K562 (cell line): ENCODE measurements around the gene EFEMP2. TPM values are rescaled to one million over a fixed set of nuclear protein-coding genes. Genes with fewer than 3 reads are reported as not detected.

Experiments
- ASH1L ChIP-seq: fragments of 450-650 bp; IDR thresholded peaks from 2 replicates; pipeline ENCODE4 v1.6.1; 2018; ENCODE audit warnings: borderline replicate concordance, mild to moderate bottlenecking, low read depth; ENCODE audit not compliant: partially characterized antibody
- ERF ChIP-seq: fragments of 450-650 bp; formaldehyde crosslinking; IDR thresholded peaks from 2 replicates; pipeline ENCODE4 v1.4.0; 2020; ENCODE audit warnings: mild to moderate bottlenecking, mixed read lengths
- GATAD2A ChIP-seq: fragments of 450-650 bp; IDR thresholded peaks from 2 replicates; pipeline ENCODE4 v1.6.1; 2017
- IRF2 ChIP-seq: sonication (generic); formaldehyde crosslinking; IDR thresholded peaks from 2 replicates; pipeline ENCODE4 v1.8.1; 2022; ENCODE audit warnings: mild to moderate bottlenecking, missing genetic modification reagents
- KLF6 ChIP-seq: fragments of 250-450 bp; sonication (Bioruptor Pico); IDR thresholded peaks from 2 replicates; pipeline ENCODE4 v1.4.0; 2020; ENCODE audit warnings: mild to moderate bottlenecking, moderate library complexity, borderline replicate concordance
- MTA3 ChIP-seq: fragments of 450-650 bp; formaldehyde crosslinking; IDR thresholded peaks from 2 replicates; pipeline ENCODE4 v1.6.1; 2017; ENCODE audit warnings: mild to moderate bottlenecking, borderline replicate concordance
- NCOA4 ChIP-seq: fragments of 450-650 bp; IDR thresholded peaks from 2 replicates; pipeline ENCODE4 v1.6.1; 2018; ENCODE audit warnings: mild to moderate bottlenecking; ENCODE audit not compliant: partially characterized antibody
- RB1 ChIP-seq: fragments of 450-650 bp; IDR thresholded peaks from 2 replicates; pipeline ENCODE4 v1.6.1; 2017; ENCODE audit warnings: low read depth, mild to moderate bottlenecking
- SMAD3 ChIP-seq: fragments of 450-650 bp; formaldehyde crosslinking; conservative IDR thresholded peaks from 2 replicates; pipeline ENCODE4 v1.4.0; 2020; ENCODE audit warnings: mild to moderate bottlenecking
- SMARCC2 ChIP-seq: fragments of 450-650 bp; IDR thresholded peaks from 2 replicates; pipeline ENCODE4 v1.6.1; 2017; ENCODE audit warnings: antibody characterized with exemption, moderate library complexity, mild to moderate bottlenecking, low read depth
- TAF15 ChIP-seq: fragments of 200-400 bp; formaldehyde crosslinking; IDR thresholded peaks from 2 replicates; pipeline ENCODE4 v1.6.1; 2017; ENCODE audit warnings: mild to moderate bottlenecking, low read depth, low read length, moderate library complexity
- ZFX ChIP-seq: sonication (generic); formaldehyde crosslinking; IDR thresholded peaks from 2 replicates; pipeline ENCODE4 v1.8.0; 2022; ENCODE audit warnings: mild to moderate bottlenecking, missing genetic modification reagents, moderate library complexity
- ZNF3 ChIP-seq: fragments of 250-450 bp; sonication (Bioruptor Pico); IDR thresholded peaks from 2 replicates; pipeline ENCODE4 v1.5.0; 2021; ENCODE audit warnings: mild to moderate bottlenecking, moderate library complexity
- ZNF75A ChIP-seq: fragments of 450-650 bp; formaldehyde crosslinking; IDR thresholded peaks from 2 replicates; pipeline ENCODE4 v1.4.0; 2020; ENCODE audit warnings: mild to moderate bottlenecking
- polyA plus RNA-seq, 8 experiments: library from polyadenylated mRNA; depleted of rRNA in 4 of 8; stranded (reverse) in 5 of 8; unstranded in 3 of 8; fragments of >200 nt; fragmentation: Nextera tagmentation in 2 of 8; fragmentation: Illumina TruSeq in 1 of 8; extraction: Ambion mirVana in 2 of 8; extraction: Trizol in 1 of 8; gene quantifications; 2 replicates each; pipeline versions ENCODE4 v1.2.1 to v1.2.3, GENCODE V29; 2011 to 2014; ENCODE audit warnings: inconsistent platforms in 1 of 8, missing spikeins in 1 of 8
- total RNA-seq, 7 experiments: library from RNA; depleted of rRNA in 6 of 7; stranded (reverse); fragments of >200 nt in 6 of 7; fragmentation: Illumina TruSeq in 2 of 7; extraction: Trizol in 2 of 7; gene quantifications; 2 replicates each; pipeline versions ENCODE4 v1.2.1 to v1.2.3, GENCODE V29; 2011 to 2021; ENCODE audit warnings: low replicate concordance in 1 of 7
- TF ChIP-seq, protein P1 (sequence below): fragments of 250-450 bp; sonication (Bioruptor Pico); IDR thresholded peaks from 2 replicates; pipeline ENCODE4 v1.5.0; 2021
- TF ChIP-seq, protein P2 (sequence below): fragments of 250-450 bp; sonication (Bioruptor Pico); IDR thresholded peaks from 2 replicates; pipeline ENCODE4 v1.8.0; 2021; ENCODE audit warnings: mild to moderate bottlenecking, moderate library complexity
- TF ChIP-seq, protein P3 (sequence below), 2 experiments: fragments of 450-650 bp in 1 of 2; sonication (generic) in 1 of 2; formaldehyde crosslinking in 1 of 2; IDR thresholded peaks in 1 of 2; conservative IDR thresholded peaks in 1 of 2; 2 replicates each; pipeline versions ENCODE4 v1.6.1 to v1.8.1; 2016 to 2023; ENCODE audit warnings: mild to moderate bottlenecking in 2 of 2, moderate library complexity in 2 of 2, inconsistent platforms in 1 of 2, missing genetic modification reagents in 1 of 2

EFEMP2 gene
- total and polyA plus RNA-seq, 9 of the 15 experiments (the other 6 are each of a cell fraction or from before 2014, with no cell fraction given), result 0.07 to 2.9 (median 0.69) TPM; not detected in 1

DNA sequence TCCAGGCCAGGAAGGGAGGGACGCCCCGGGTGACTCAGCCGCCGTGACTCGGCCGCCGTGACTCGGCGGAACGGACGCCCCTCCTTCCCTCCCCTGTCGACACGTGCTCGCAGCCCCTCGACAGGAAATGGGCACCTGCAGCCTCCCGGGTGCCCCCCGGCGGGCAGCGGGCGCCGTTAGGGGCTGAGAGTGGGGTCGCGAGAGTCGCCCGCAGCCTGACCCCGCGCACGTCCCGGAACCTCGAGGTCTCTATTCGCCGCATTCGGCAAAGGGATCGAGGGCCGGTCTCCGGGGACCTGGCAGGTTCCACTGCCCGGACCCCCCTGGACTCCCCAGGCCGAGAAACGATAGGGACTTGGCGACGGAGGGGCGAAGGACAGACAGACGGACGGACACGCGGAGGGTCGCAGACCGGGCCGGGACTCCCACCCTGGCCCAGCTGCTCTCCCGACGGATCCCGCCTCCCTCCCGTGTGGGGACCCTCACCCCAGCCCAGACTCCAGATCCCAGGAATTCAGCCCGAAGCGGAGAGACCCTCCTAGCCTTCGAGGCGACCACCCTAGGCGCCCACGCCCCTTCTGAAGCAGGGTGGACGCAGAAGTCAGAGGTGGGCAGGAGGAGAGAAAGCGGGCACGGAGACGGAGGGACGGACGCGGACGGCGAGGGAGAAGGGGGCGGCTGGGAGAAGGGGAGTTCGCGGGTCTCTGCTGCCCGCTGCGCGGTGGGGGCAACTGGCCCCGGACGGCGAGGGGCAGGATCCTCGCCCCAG lies 26.9 kb upstream of the EFEMP2 start (continued):
- TF ChIP-seq, protein P1, sequence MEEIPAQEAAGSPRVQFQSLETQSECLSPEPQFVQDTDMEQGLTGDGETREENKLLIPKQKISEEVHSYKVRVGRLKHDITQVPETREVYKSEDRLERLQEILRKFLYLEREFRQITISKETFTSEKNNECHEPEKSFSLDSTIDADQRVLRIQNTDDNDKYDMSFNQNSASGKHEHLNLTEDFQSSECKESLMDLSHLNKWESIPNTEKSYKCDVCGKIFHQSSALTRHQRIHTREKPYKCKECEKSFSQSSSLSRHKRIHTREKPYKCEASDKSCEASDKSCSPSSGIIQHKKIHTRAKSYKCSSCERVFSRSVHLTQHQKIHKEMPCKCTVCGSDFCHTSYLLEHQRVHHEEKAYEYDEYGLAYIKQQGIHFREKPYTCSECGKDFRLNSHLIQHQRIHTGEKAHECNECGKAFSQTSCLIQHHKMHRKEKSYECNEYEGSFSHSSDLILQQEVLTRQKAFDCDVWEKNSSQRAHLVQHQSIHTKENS (CRISPR knock-in tag), result no peak
- no peak for TF ChIP-seq ASH1L
- TF ChIP-seq TAF15, result peak; percentile 29; the same call in 1 of the 2 replicates
- TF ChIP-seq ZNF3 (CRISPR knock-in tag), result no peak
- TF ChIP-seq ZFX (CRISPR knock-in tag), result peak; percentile 53
- peak; percentile 75; the same call in 1 of the 2 replicates for TF ChIP-seq SMAD3 (CRISPR knock-in tag)
- TF ChIP-seq GATAD2A, result peak; percentile 75; the same call in 1 of the 2 replicates
- TF ChIP-seq SMARCC2, result peak; percentile 45; the same call in 1 of the 2 replicates
- no peak for TF ChIP-seq ERF (CRISPR knock-in tag)
- TF ChIP-seq KLF6, result 0 out of 2 replicates have a peak, but pooled peaks have one; percentile 60
- TF ChIP-seq IRF2 (CRISPR knock-in tag), result 0 out of 2 replicates have a peak, but pooled peaks have one; percentile 59
- no peak for TF ChIP-seq ZNF75A (CRISPR knock-in tag)
- TF ChIP-seq, protein P2, sequence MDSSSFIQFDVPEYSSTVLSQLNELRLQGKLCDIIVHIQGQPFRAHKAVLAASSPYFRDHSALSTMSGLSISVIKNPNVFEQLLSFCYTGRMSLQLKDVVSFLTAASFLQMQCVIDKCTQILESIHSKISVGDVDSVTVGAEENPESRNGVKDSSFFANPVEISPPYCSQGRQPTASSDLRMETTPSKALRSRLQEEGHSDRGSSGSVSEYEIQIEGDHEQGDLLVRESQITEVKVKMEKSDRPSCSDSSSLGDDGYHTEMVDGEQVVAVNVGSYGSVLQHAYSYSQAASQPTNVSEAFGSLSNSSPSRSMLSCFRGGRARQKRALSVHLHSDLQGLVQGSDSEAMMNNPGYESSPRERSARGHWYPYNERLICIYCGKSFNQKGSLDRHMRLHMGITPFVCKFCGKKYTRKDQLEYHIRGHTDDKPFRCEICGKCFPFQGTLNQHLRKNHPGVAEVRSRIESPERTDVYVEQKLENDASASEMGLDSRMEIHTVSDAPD (CRISPR knock-in tag), result no peak
- no peak; the same call in 1 of the 2 replicates for TF ChIP-seq RB1
- TF ChIP-seq NCOA4, result no peak
- TF ChIP-seq MTA3, result peak; percentile 87; the same call in 1 of the 2 replicates
- TF ChIP-seq, protein P3, sequence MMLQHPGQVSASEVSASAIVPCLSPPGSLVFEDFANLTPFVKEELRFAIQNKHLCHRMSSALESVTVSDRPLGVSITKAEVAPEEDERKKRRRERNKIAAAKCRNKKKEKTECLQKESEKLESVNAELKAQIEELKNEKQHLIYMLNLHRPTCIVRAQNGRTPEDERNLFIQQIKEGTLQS (IDR thresholded peaks at IDR 0.05), result peak; percentile 95
- TF ChIP-seq, protein P3 (CRISPR knock-in tag; conservative IDR thresholded peaks at IDR 0.05), result peak; percentile 96; the same call in 1 of the 2 replicates
